ENCODE results near the gene PPM1N. TPM values are rescaled to one million over a fixed set of nuclear protein-coding genes. Genes with fewer than 3 reads are reported as not detected.

PPM1N gene
- total RNA-seq, 1 donor from 2014 or later, result 0.57 TPM

DNA sequence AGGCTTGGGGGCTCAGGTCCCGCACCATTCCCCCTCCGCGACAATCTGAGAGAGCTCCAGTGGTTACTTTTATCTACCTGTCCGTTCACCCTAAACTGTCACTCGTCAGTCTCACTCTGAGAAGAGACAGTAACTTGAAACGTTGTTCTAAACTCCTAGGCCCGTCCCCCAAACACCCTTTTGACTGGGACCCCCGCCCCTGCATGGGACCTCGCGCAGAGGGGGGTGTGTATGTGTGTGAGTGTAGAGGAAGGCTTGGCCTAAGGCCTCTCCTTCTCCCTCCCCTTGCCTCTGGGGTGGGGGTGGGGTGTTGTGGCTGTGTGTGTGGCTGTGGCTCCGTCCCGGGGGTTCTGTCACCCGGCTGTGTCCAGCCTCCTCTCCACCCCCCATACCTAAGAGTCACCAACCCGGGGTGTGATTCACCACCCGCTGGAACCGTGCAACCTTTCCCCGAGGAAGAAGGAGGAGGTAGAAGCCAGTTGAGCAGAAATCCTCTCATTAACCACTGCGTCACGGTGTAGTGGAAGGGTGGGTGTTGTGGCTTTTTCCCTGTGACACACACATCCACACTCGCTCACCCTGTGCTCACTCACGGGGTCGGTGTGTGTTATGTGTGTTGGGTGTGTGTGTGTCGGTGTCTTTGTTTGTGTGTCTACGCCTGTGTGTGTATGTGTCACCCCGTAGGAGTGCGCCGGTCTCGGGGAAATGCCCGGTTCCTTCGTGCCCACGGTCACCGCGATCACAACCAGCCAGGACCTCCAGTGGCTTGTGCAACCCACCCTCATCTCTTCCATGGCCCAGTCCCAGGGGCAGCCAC, 28.1 kb upstream of the PPM1N start:
- no peak for DNase-seq
- no peak for ATAC-seq
- intact Hi-C loops (cut with micrococcal nuclease), result no loop called here

DNA sequence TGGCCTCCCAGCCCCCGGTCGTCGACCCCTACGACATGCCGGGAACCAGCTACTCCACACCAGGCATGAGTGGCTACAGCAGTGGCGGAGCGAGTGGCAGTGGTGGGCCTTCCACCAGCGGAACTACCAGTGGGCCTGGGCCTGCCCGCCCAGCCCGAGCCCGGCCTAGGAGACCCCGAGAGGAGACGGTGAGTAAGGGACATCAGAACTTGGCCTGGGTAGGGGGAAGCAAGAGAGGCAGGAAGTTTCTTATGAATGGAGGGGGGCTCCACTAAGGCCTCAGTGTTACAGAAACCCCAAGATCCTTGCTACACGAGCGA, 27.5 kb upstream of the PPM1N start:
- no peak for DNase-seq
- intact Hi-C loops (cut with micrococcal nuclease), result no loop called here
- no peak for ATAC-seq

DNA sequence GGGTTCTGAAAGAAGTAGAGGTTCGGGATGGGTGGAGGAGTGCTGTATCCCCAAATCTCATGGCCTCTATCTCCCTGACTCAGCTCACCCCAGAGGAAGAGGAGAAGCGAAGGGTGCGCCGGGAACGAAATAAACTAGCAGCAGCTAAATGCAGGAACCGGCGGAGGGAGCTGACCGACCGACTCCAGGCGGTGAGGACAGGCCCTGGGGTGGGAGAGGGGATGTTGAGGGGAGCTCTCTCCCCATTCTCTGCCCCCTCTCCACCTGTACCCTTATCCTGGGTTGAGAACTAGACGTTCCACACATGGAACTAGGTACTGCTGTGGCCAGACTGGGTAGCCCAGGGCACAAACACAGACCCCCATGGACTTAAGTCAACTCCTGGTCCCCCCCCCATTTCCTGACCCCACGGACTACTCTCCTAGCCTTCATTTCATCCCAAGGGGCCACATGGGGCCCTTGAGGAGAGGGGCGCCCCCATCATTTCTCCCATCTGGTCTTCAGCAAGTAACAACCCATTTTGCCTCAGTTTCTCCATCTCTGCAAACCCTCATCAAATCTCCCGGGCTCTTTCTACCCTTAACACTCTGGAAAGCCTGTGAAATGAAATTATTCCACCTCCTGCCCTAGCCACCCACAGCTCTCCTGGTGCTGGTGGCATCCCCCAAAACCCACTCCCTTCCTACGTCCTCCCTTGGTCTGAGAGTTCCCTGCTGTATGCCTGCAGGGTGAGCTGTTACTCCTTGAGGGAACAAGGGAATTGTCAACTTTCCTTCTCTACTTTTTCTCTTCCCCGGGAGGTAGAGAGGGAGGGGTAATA, 26.9 kb upstream of the PPM1N start:
- DNase-seq (no peak), ATAC-seq (no peak)
- intact Hi-C loops (cut with micrococcal nuclease), result no loop called here

DNA sequence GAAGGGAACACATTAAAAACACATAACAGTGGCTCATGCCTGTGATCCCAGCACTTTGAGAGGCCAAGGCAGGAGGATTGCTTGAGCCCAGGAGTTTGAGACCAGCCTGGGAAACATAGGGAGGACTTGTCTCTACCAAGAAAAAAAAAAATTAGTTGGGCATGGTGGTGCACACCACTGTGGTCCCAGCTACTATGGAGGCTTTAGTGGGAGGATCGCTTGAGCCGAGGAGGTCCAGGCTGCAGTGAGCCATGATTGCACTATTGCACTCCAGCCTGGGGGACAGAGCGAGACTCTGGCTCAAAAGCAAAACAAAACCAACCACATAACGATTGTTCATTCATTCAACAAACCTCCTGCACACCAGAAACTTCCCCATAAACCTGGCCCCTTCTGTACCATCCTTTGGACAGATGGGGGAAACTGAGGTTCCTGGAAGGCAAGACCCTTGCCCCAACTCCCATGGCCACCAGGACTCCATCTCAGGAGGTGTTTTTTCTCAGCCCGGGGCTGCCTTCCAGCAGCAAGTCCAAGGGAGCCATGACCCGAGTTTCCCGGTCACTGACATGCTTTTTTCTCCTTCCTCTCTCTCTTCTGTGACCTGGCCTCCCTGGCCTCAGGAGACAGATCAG, 26.2 kb upstream of the PPM1N start:
- DNase-seq (no peak), ATAC-seq (no peak)
- intact Hi-C loops (cut with micrococcal nuclease), result no loop called here

DNA sequence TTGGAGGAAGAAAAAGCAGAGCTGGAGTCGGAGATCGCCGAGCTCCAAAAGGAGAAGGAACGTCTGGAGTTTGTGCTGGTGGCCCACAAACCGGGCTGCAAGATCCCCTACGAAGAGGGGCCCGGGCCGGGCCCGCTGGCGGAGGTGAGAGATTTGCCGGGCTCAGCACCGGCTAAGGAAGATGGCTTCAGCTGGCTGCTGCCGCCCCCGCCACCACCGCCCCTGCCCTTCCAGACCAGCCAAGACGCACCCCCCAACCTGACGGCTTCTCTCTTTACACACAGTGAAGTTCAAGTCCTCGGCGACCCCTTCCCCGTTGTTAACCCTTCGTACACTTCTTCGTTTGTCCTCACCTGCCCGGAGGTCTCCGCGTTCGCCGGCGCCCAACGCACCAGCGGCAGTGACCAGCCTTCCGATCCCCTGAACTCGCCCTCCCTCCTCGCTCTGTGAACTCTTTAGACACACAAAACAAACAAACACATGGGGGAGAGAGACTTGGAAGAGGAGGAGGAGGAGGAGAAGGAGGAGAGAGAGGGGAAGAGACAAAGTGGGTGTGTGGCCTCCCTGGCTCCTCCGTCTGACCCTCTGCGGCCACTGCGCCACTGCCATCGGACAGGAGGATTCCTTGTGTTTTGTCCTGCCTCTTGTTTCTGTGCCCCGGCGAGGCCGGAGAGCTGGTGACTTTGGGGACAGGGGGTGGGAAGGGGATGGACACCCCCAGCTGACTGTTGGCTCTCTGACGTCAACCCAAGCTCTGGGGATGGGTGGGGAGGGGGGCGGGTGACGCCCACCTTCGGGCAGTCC, 25.5 kb upstream of the PPM1N start:
- ATAC-seq (no peak), DNase-seq (no peak)
- intact Hi-C loops (cut with micrococcal nuclease), result no loop called here

DNA sequence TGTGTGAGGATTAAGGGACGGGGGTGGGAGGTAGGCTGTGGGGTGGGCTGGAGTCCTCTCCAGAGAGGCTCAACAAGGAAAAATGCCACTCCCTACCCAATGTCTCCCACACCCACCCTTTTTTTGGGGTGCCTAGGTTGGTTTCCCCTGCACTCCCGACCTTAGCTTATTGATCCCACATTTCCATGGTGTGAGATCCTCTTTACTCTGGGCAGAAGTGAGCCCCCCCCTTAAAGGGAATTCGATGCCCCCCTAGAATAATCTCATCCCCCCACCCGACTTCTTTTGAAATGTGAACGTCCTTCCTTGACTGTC, 24.9 kb upstream of the PPM1N start:
- no peak for ATAC-seq
- intact Hi-C loops (cut with micrococcal nuclease), result no loop called here
- no peak for DNase-seq

DNA sequence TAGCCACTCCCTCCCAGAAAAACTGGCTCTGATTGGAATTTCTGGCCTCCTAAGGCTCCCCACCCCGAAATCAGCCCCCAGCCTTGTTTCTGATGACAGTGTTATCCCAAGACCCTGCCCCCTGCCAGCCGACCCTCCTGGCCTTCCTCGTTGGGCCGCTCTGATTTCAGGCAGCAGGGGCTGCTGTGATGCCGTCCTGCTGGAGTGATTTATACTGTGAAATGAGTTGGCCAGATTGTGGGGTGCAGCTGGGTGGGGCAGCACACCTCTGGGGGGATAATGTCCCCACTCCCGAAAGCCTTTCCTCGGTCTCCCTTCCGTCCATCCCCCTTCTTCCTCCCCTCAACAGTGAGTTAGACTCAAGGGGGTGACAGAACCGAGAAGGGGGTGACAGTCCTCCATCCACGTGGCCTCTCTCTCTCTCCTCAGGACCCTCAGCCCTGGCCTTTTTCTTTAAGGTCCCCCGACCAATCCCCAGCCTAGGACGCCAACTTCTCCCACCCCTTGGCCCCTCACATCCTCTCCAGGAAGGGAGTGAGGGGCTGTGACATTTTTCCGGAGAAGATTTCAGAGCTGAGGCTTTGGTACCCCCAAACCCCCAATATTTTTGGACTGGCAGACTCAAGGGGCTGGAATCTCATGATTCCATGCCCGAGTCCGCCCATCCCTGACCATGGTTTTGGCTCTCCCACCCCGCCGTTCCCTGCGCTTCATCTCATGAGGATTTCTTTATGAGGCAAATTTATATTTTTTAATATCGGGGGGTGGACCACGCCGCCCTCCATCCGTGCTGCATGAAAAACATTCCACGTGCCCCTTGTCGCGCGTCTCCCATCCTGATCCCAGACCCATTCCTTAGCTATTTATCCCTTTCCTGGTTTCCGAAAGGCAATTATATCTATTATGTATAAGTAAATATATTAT, 24.3 kb upstream of the PPM1N start:
- ATAC-seq (no peak), DNase-seq (no peak)
- intact Hi-C loops (cut with micrococcal nuclease), result no loop called here

DNA sequence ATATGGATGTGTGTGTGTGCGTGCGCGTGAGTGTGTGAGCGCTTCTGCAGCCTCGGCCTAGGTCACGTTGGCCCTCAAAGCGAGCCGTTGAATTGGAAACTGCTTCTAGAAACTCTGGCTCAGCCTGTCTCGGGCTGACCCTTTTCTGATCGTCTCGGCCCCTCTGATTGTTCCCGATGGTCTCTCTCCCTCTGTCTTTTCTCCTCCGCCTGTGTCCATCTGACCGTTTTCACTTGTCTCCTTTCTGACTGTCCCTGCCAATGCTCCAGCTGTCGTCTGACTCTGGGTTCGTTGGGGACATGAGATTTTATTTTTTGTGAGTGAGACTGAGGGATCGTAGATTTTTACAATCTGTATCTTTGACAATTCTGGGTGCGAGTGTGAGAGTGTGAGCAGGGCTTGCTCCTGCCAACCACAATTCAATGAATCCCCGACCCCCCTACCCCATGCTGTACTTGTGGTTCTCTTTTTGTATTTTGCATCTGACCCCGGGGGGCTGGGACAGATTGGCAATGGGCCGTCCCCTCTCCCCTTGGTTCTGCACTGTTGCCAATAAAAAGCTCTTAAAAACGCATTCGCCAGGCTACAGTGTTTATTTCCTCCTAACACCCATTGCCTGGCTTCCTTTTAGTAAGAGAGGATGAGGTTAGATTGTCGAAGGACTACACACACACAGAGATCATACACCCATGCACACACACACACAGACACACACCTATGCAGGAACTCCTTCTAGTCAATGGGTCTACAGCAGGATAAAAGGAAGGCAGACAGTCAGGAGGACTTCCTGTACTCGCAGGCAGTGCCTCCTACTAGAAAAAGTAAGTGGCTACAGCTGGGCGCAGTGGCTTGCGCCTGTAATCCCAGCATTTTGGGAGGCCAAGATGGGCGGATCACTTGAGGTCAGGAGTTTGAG, 23.4 kb upstream of the PPM1N start:
- intact Hi-C loops (cut with micrococcal nuclease), result loop anchor here (5.0 kb wide), 1 partner anchor 38 kb away; no protein-coding TSS in a partner anchor
- DNase-seq (no peak), ATAC-seq (no peak)

DNA sequence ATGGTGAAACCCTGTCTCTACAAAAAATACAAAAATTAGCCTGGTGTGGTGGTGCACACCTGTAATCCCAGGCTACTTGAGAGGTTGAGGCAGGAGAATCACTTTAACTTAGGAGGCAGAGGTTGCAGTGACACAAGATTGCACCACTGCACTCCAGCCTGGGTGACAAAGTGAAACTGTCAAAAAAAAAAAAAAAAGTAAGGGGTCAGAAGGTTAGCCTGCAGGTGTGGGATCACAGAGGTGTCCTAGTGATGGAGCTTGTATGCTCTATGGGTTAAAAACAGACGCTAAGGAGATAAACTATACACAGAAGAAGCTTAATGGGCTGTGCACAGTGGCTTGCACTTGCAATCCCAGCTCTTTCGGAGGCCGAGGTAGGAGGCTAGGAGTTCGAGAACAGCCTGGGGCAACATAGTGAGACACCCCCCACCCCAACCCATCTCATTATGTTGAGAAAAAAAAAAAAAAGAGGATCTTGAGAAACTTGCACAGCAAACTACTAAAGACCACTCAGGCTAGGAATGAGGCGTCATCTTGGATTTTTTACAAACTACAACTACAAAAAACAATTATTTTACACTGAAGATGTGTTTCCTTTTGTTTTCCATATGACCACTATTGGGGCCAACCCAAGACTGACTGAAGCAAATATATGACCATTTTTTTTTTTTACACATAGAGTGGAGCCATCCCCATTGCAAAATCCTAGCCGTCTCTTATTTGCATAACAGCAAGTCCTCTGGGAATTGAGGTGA, 22.5 kb upstream of the PPM1N start:
- ATAC-seq, result no peak
- no peak for DNase-seq
- intact Hi-C loops (cut with micrococcal nuclease), result loop anchor here (5.0 kb wide), 1 partner anchor 38 kb away; no protein-coding TSS in a partner anchor

DNA sequence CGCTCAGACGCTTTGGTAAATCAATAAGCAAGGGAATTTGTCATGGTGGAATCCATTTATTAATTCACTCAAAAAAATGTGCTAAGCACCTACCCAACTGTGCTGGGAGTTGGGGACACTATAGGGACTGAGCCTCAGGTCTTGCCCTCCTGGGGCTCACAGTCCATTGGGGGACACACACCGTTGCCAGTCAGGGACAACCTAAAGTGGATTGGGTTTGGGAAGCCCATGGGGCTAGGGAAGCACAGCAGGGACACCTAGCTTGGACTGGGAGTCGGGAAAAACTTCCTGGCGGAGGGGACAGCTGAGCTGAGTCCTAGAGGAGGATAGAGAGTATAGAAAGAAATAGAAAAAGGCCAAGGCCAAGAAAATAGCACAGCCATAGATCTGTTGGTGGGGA, 21.9 kb upstream of the PPM1N start:
- no peak for DNase-seq
- no peak for ATAC-seq
- intact Hi-C loops (cut with micrococcal nuclease), result loop anchor here (5.0 kb wide), 1 partner anchor 39 kb away; no protein-coding TSS in a partner anchor

DNA sequence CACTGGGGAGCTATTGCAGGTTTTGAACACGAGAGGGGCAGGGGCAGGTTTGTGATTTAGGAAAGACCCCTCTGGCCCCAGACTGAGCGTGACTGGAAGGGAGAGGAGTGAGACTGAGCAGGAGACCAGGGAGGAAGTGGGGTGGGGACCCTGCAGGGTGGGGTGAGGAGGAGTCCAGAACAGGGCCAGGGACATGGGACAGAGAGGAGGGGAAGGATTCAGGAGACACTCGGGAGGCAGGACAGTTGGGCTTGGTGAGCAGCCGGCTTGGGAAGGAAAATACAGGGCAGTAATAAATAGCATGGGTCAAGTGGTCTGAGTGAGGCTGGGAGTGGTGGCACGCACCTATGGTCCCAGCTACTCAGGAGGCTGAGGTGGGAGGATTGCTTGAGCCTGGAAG, 21.1 kb upstream of the PPM1N start:
- DNase-seq (no peak), ATAC-seq (no peak)
- intact Hi-C loops (cut with micrococcal nuclease), result loop anchor here (5.0 kb wide), 1 partner anchor 40 kb away; no protein-coding TSS in a partner anchor

DNA sequence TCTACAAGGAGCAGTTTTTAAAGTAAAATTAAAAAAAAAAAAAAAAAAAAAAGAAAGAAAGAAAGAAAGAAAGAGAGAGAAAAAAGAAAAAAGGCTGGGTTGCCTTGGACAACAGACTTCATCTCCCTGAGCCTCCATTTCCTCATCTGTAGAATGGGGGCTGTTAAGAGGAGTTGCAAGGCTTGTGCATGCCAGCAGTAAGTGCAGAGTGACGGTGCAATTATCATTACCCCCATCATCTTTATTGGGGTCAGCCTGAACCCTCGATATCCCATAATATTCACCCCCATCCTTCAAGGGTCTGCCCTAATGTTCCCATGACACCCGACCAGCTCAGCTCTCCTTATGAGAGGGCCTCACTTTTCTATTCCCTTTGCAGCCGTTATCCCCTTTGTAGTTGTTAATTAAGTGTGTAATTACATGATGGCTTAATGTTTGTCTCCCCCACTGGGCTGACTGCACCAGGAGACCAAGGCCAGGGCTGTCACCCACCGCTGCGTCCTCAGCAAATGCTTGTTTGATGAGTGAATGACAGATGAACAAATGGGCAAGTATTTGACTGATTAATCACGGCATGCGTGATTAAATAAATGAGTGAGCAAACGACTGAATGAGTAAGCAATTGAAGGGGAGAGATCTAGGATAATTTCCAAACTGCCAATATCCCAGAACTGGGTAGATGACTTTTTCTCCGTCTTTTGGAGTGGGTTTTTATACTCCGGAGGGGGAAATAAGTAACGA, 20.4 kb upstream of the PPM1N start:
- intact Hi-C loops (cut with micrococcal nuclease), result loop anchor here (5.0 kb wide), 1 partner anchor 41 kb away; no protein-coding TSS in a partner anchor
- ATAC-seq, result no peak
- DNase-seq, result no peak

DNA sequence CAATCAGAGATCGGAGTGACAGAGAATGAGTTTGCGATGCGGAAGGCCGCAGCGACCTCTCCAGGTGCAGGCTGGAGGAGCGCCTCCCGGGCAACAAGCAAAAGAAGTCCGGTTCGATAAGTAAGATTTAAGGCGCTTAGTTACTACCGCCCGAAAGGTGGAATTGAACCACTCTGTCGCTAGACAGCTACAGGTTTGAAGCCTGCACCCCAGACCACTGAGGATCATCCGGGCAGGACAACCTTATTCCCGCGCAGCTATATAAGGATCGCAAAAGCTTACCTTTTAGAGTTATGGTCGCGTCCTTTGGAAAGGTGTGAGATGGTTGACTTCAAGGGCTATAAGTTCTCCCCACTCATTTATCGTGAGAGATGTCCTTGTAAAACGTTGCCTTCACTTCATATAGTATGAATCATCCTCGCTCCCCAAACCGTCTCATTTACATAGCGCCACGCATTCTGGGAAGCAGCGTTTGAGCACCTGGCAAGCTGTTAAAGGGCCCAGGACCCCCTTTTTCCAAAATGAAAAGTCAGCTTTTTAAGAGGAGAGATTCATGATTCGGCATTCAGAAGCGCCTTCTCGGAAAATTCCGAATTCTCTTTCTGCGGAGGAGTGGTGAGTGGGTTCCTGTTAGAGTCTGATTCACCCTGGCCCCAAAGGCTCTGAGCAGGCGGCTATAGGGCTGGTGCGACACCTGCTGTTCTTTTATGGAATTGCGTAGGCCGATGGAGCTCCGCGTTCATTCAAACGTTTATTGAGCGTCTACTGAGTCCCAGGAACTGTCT, 19.6 kb upstream of the PPM1N start:
- DNase-seq (peak; percentile 85), ATAC-seq (peak; percentile 97)
- intact Hi-C loops (cut with micrococcal nuclease), result loop anchor here (5.0 kb wide), 1 partner anchor 41 kb away; no protein-coding TSS in a partner anchor

DNA sequence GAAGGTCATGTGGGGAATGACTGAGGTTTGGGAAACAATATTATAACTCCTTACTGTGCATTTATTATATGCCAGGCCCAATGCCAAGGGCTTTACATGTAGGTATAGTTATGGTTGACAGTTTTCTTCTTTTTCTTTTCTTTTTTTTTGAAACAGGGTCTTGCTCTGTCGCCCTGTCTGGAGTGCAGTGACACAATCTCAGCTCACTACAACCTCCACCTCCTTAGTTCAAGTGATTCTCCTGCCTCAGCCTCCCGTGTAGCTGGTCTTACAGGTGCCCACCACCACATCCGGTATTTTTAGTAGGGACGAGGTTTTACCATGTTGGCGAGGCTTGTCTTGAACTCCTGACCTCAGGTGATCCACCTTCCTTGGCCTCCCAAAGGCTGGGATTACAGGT, 15.2 kb upstream of the PPM1N start:
- intact Hi-C loops (cut with micrococcal nuclease), result no loop called here
- no peak for ATAC-seq
- DNase-seq, result no peak

DNA sequence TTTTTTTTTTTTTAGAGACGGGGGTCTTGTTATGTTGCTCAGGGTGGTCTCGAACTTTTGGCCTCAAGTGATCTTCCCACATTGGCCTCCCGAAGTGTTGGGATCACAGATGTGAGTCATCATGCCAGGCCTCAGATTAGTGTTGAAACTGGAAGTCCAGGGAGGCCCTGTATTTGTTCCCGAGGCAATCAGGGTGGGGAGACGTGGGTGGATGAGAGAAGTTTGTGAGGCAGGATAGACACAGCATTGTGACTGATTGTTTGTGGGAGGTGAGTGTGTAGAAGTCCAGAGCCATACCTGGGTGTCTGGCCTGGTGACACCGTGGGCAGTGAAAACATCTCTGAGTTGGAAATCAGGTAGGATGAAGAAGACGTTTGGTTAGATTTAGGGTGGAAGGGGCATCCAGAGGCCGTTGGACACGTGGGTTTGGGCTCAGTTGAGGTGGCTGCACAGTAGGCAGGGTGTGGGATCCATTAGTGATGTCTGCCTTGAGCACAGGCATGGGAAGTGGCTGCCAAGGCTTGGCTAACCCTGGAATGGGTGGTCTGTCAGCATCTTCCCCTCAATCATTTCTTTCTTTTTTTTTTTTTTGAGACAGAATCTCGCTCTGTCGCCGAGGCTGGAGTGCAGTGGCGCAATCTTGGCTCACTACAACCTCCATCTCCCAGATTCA, 13.8 kb upstream of the PPM1N start:
- intact Hi-C loops (cut with micrococcal nuclease), result no loop called here
- DNase-seq, result no peak
- no peak for ATAC-seq
